ENCODE results near the gene CEP72.

The CEP72 gene

DNA sequence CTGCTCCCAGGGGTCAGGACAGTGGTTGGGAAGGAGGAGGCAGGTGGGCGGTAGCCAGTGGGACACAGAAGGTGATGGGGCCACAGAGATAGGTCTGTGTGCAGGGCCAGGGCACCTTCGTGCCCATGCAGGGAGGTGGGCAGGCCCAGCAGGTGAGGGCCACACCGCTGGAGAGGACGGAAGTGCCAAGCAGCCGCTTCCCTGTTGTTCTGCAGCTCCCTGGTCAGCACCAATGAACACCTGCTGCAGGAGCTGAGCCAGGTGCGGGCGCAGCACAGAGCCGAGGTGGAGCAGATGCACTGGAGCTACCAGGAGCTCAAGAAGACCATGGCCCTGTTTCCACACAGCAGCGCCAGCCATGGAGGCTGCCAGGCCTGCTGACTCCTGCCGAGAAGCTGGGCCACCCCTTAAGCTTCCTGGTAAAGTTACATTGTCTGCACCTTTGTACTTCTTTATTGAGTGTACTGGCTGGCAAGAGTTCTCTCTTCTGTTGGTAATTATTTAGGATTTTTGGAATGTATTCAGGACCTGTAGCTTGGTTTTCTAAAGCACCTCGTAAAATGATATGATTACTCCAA, 40.7 kb downstream of the CEP72 start:
- H3K27ac ChIP-seq: no peak overlapping the region
- TF ChIP-seq, protein P1, sequence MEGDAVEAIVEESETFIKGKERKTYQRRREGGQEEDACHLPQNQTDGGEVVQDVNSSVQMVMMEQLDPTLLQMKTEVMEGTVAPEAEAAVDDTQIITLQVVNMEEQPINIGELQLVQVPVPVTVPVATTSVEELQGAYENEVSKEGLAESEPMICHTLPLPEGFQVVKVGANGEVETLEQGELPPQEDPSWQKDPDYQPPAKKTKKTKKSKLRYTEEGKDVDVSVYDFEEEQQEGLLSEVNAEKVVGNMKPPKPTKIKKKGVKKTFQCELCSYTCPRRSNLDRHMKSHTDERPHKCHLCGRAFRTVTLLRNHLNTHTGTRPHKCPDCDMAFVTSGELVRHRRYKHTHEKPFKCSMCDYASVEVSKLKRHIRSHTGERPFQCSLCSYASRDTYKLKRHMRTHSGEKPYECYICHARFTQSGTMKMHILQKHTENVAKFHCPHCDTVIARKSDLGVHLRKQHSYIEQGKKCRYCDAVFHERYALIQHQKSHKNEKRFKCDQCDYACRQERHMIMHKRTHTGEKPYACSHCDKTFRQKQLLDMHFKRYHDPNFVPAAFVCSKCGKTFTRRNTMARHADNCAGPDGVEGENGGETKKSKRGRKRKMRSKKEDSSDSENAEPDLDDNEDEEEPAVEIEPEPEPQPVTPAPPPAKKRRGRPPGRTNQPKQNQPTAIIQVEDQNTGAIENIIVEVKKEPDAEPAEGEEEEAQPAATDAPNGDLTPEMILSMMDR (IDR thresholded peaks at IDR 0.05): no peak
- no peak for TF ChIP-seq ZFX (IDR thresholded peaks at IDR 0.05; ENCODE audit: borderline replicate concordance)

DNA sequence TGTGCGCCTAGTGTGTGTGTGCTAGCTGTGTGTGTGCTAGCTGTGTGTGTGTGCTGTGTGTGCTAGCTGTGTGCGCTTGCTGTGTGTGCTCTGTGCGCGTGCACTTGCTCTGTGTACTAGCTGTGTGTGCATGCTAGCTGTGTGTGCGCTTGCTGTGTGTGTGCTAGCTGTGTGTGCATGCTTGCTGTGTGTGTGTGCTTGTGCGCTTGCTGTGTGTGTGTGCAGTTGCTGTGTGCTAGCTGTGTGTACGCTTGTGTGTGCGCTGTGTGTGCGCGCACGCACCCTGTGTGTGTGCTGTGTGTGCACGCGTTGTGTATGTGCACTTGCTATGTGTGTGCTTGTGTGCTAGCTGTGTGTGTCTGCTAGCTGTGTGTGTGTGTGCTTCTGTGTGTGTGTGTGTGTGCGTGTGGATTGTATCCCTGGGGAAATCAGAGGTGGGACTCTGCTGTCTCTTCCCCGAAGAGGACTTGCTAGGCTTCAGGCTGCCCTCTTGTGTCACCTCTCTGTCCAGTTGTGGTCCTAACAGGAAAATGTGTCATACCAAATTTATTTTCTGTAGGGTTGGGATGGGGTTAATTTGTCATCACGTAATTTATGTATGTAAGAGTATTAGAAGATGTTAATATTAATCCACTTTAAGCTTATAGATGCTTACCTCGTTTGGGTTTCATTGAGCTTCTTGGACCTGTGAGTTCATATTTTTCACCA, 42.1 kb downstream of the CEP72 start:
- no peak overlapping the region for H3K27ac ChIP-seq
- no peak for TF ChIP-seq ZFX (IDR thresholded peaks at IDR 0.05; ENCODE audit: borderline replicate concordance)
- TF ChIP-seq, protein P1 (IDR thresholded peaks at IDR 0.05): no peak

DNA sequence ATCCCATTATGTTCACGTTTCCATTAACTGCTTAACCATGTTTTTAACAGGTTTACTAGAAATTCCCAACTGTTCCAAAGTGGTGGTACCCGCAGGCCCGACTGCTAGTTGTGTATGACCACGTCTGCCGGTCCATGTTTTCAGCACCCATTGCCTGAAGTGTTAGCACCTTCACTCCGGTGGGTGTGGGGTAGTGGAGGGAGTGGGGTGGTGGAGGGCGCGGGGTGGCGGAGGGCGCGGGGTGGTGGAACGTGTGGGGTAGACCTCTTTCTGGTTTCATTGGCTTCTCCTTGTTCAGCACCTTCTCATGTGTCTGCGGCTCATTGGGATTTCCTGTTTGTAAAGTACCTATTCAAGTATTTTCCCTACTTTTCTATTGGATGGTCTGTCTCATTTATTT, 43.3 kb downstream of the CEP72 start:
- no peak for TF ChIP-seq ZFX (IDR thresholded peaks at IDR 0.05; ENCODE audit: borderline replicate concordance)
- TF ChIP-seq, protein P1 (IDR thresholded peaks at IDR 0.05): no peak
- H3K27ac ChIP-seq: no peak overlapping the region

DNA sequence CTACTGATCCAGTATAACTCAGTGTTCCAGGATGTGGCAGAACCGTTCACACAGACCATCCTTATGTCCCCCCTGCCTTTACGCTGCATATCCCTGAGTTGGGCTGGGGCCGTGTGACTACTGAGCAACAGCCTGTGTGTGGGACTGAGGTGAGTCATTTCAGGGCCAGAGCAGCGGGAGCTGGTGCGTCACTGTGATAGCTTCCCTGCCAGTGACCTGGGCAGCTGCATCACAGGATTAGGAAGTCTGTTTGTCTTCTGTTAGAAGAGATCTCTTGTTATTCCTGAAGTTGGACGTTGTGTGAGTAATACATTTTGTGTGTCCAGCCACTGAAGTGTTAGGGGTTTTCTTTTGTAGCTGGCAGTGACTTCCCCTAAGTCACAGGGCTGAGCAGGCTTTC, 45.4 kb downstream of the CEP72 start:
- TF ChIP-seq, protein P1 (IDR thresholded peaks at IDR 0.05): no peak
- no peak for TF ChIP-seq ZFX (IDR thresholded peaks at IDR 0.05; ENCODE audit: borderline replicate concordance)
- H3K27ac ChIP-seq: no peak overlapping the region

DNA sequence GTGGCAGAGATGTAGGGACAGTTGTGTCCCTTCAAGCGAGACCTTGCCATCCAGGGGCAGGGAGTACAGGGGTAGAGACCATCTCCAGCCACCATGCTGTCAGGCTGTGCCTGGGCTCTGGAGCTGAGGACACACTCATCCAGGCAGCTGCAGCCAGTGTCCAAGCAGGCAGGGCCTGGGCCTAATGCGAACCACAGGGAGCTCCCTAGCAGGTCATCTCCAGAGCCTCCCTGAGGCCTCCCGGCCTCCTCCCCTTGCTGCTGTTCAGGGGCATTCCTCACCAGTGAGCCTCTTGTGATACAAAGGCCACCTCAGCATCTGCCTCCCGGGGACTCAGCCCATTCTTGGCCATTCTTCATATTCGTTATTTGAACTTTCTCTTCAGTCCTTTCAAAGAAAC, 46.0 kb downstream of the CEP72 start:
- H3K27ac ChIP-seq: no peak overlapping the region
- no peak for TF ChIP-seq ZFX (IDR thresholded peaks at IDR 0.05; ENCODE audit: borderline replicate concordance)
- TF ChIP-seq, protein P1 (IDR thresholded peaks at IDR 0.05): no peak

DNA sequence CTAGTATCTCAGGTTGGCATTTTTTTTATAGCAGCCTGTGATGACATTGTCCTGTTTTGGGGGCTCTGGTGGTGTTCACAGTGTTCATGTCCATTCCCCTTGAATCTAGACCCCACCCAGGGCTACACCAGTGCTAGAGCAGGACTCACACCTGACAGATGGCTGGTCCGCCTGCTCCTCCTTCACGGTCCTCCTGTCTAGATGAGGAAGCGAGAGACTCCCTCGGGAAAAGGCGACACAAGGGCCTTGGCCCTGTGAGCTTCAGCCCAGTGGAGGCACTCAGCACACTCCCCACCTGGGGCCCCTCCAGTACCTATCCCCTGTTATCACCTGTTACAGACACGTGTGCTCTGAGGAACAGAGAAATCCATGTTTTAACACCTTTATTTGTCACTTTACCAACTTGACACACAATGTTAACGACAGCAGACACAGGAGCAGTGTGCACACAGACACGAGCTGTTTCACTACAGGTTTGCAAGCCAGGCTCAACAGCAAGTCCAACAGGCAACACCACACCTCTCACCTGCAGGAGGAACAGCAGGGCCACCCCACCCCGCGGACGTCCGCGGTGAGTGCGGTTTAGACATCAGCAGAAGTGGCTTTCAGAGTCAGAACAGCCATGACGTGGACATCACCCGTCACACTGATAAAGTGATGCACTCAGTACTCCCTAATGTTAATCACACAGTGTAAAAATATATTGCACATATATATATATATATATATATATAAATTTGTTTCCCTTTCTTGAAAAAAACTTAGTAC, 47.5 kb downstream of the CEP72 start:
- H3K27ac ChIP-seq: no peak overlapping the region
- TF ChIP-seq ZFX (IDR thresholded peaks at IDR 0.05; ENCODE audit: borderline replicate concordance): no peak
- TF ChIP-seq, protein P1 (IDR thresholded peaks at IDR 0.05): no peak

All from 22Rv1 (cell line).